Small intestine (tissue), 7 donors: Measurements from ENCODE around the gene ZRANB2. TPM values are rescaled to one million over a fixed set of nuclear protein-coding genes. Genes with fewer than 3 reads are reported as not detected.

Experiments
- DNase-seq, 2 donors: peaks; one replicate each; pipeline versions ENCODE4 v3.0.0 to v3.0.0-alpha.2; 2013
- FAIRE-seq: peaks from 2 replicates; lab custom pipeline; 2012; peaks lifted over from hg19 to GRCh38; lab: Jason Lieb, UNC
- H3K27ac ChIP-seq, 3 donors: one replicate each; pipeline ENCODE4 v1.5.1; 2013; ENCODE audit warnings: low read length in 2 of 3, mild to moderate bottlenecking in 2 of 3, control low read depth in 1 of 3, inconsistent platforms in 1 of 3, low read depth in 1 of 3, moderate library complexity in 1 of 3
- H3K27me3 ChIP-seq, 3 donors: one replicate each; pipeline ENCODE4 v1.6.1; 2013; ENCODE audit warnings: low read length in 3 of 3, inconsistent platforms in 1 of 3; ENCODE audit not compliant: control insufficient read depth in 3 of 3, insufficient read depth in 3 of 3
- H3K36me3 ChIP-seq, 3 donors: one replicate each; pipeline ENCODE4 v1.6.1; 2013; ENCODE audit warnings: low read length in 3 of 3, inconsistent platforms in 1 of 3, low read depth in 1 of 3, mild to moderate bottlenecking in 1 of 3, moderate library complexity in 1 of 3; ENCODE audit not compliant: control insufficient read depth in 3 of 3, insufficient read depth in 2 of 3
- H3K4me1 ChIP-seq, 3 donors: one replicate each; pipeline ENCODE4 v1.6.1; 2013; ENCODE audit warnings: low read length in 2 of 3, inconsistent platforms in 1 of 3, low read depth in 1 of 3, mild to moderate bottlenecking in 1 of 3, moderate library complexity in 1 of 3; ENCODE audit not compliant: control insufficient read depth in 3 of 3, insufficient read depth in 2 of 3
- H3K4me3 ChIP-seq, 3 donors: one replicate each; pipeline ENCODE4 v1.5.1; 2013; ENCODE audit warnings: low read length in 3 of 3, control low read depth in 1 of 3, inconsistent platforms in 1 of 3, low read depth in 1 of 3, mild to moderate bottlenecking in 1 of 3, moderate library complexity in 1 of 3
- H3K9me3 ChIP-seq, 2 donors: one replicate each; pipeline ENCODE4 v1.6.1; 2013; ENCODE audit warnings: low read depth in 1 of 2, low read length in 1 of 2; ENCODE audit not compliant: control insufficient read depth in 2 of 2, insufficient read depth in 1 of 2
- whole genome bisulfite sequencing, 3 donors: extraction: QIAGEN DNeasy Blood & Tissue Kit; methylation state at CpG; one replicate each; pipeline ENCODE4 v1.1.7; 2013; 5-methylcytosine and 5-hydroxymethylcytosine counted together
- polyA plus RNA-seq, 4 donors: library from polyadenylated mRNA; stranded (reverse) in 3 of 4; unstranded in 1 of 4; fragments of 200-250 nt in 3 of 4; fragments of 120-200 nt in 1 of 4; gene quantifications; one replicate each; pipeline versions ENCODE4 v1.2.1 to v1.2.3, GENCODE V29; 2013
- donor health status: healthy with polysubstance abuse.
- donor health status: control.
- donor health status: control.
- donor health status: Bipolar disorder and iron deficiency.
- donor health status: healthy.

Gene ZRANB2
- polyA plus RNA-seq, 4 donors: 20.4 to 114 (median 29.6) TPM

DNA sequence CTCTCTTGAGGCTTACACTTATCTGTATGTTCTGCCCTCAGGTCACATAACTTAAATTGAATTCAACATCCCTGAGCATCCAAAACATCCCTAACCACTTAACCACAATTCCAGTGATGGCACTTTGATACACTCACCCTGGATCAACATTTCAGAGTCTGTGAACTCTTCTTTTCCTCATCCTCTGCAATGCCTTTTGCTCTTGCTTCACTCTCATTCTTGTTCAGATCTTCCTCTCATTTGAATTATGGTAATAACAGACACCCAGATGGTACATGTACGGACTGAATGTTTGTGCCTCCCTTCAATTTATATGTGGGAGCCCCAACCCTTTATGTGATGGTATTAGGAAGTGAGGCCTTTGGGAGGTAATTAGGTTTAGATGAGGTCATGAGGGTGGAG, 66.7 kb downstream of the ZRANB2 start:
- no peaks in the 10 kb centered on the region for H3K4me1 ChIP-seq
- H3K9me3 ChIP-seq: no peaks in the 10 kb centered on the region
- FAIRE-seq: no peak
- no peak for DNase-seq
- H3K36me3 ChIP-seq: no peaks in the 10 kb centered on the region
- no peak overlapping the region for H3K4me3 ChIP-seq
- H3K27me3 ChIP-seq: no peaks in the 10 kb centered on the region
- H3K27ac ChIP-seq: no peak overlapping the region
- 77 to 91% (median 78%) methylated on average over 1 of the region's 1 CpG for WGBS, 3 donors

Other genes with a start within 250 kb of the ZRANB2 start
- gene PTGER3, start 33.2 kb downstream of the ZRANB2 start, polyA plus RNA-seq: 1 to 10 TPM in 2 of 4 donors, not detected in 2; 2.0 to 2.4 TPM